GM21723 (cell line): ENCODE data around the gene PER1.

Experiments used
- ATAC-seq: cut with Tn5 transposase; IDR thresholded peaks from one replicate; pipeline ENCODE4 v1.9.1; 2021; ENCODE audit warnings: mild to moderate bottlenecking, moderate library complexity; ENCODE audit not compliant: unreplicated experiment

The PER1 gene

DNA sequence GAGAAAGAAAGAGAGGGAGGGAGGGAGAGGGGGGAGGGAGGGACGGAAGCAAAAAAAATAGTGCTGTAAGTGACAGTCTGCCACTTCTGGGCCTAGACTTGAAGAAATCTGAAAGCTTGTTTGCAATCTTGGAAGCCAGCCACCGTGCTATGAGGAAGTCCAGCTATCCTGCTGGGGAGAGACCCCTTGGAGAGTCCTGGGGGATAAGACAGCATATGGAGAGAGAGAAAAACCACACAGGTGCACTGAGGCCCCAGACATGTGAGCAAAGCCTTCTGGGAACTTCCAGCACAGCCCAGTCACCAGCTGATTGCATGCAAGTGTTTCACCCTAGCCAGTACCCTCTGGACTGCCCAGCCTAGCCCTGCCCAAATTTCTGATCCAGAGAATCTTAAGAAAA is 52.1 kb downstream of the PER1 start:
- ATAC-seq: no peak

- no peak for ATAC-seq
These were observed 55.7 kb downstream of the PER1 start for GRCh38 chr17:8096541-8096940.

- no peak for ATAC-seq
These were observed 56.8 kb downstream of the PER1 start for GRCh38 chr17:8095361-8095760.

- peak; percentile 52 for ATAC-seq
These were observed 61.0 kb downstream of the PER1 start for GRCh38 chr17:8091033-8091687.
